Activated T-helper 17 cell treated with anti-CD3 and anti-CD28 coated beads, Interleukin-2, amount 50 U/mL, for 72 hours (primary cell): ENCODE data around the gene ONECUT1. TPM values are rescaled to one million over a fixed set of nuclear protein-coding genes. Genes with fewer than 3 reads are reported as not detected.

Source experiments
- ATAC-seq: fragments of 150-1000 bp; cut with Tn5 transposase; replicated peaks from 2 replicates; pipeline ENCODE4 v1.10.0; 2021; ENCODE audit warnings: mild to moderate bottlenecking, moderate library complexity
- H3K27ac Mint-ChIP-seq: one replicate; pipeline ENCODE4 v1.8.0; 2022; ENCODE audit warnings: mixed read lengths
- H3K27me3 Mint-ChIP-seq: one replicate; pipeline ENCODE4 v1.8.0; 2022; ENCODE audit warnings: mixed read lengths
- H3K36me3 Mint-ChIP-seq: one replicate; pipeline ENCODE4 v1.8.0; 2022; ENCODE audit warnings: low read depth, mild to moderate bottlenecking, mixed read lengths
- H3K4me1 Mint-ChIP-seq: one replicate; pipeline ENCODE4 v1.8.0; 2022; ENCODE audit warnings: mixed read lengths
- H3K4me3 Mint-ChIP-seq: one replicate; pipeline ENCODE4 v1.8.0; 2022; ENCODE audit warnings: mild to moderate bottlenecking, mixed read lengths
- H3K9me3 Mint-ChIP-seq: one replicate; pipeline ENCODE4 v1.8.0; 2022; ENCODE audit warnings: mixed read lengths
- total RNA-seq, 2 donors: library from RNA; stranded (reverse); gene quantifications; one replicate each; pipeline ENCODE4 v1.2.3, GENCODE V29; 2022

Gene ONECUT1
- total RNA-seq, 2 donors from 2014 or later: not detected

DNA sequence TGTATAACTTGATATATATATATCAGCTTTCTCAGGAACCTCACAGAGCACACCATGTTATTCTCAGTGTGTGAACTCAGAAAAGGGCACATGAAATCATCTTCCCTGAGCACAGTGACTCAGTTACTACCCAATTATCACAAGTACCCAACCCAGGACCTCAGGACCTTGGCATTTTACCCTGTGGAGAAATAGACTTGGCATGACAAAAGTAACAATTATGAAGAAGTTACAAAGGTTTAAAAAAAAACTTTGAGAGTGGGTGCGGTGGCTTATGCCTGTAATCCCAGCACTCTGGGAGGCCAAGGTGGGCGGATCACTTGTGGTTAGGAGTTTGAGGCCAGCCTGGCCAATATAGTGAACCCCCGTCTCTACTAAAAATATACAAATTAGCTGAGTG lies 52.4 kb downstream of the ONECUT1 start:
- Mint-ChIP-seq H3K36me3 (no peaks in the 10 kb centered on the region), H3K27ac (no peak overlapping the region), H3K4me1 (peaks cover 5% of the 10 kb centered on the region), H3K4me3 (no peak overlapping the region), H3K9me3 (no peaks in the 10 kb centered on the region), H3K27me3 (peaks cover 14% of the 10 kb centered on the region)
- peak; percentile 31 for ATAC-seq

DNA sequence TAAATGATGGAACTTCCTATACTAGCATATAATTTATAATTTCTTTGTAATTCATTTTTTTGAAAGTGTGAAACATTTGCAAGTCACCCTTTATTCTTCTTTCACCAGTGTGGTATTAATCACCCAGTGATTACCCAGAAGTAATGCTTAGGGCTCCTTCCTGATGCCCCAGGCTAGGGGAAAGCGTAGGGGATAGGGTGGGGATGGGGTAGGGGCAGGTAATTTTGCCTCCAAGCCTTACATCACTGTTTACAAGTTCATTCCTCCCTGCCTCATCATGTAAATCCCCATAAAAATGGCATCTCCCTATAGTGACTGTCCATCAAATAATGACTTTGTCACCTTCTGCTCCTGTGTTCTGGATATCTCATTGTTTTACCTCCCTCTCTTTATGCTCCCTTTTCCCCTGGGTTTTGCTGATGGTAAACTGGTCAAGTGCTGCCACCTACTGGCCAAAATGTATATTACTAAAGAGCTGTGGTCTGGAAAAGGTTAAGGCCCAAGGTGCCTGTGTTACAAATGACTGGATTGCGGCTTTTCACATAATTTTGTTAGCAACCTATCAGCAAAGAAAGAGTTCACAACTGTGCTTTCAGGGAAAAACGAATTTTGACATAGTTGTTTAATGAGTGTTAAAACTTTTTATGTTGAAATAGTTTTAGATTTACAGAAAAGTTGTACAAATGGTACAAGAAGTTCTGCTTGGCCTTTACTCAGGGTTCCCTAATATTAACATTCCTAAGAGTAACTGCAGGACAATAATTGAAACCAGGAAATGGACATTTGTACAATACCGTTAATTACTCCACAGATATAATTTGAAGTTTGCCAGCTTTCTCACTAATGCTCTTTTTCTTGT lies 54.7 kb downstream of the ONECUT1 start:
- Mint-ChIP-seq H3K27me3 (peaks cover 14% of the 10 kb centered on the region), H3K36me3 (no peaks in the 10 kb centered on the region), H3K9me3 (no peaks in the 10 kb centered on the region), H3K4me1 (peaks cover 9% of the 10 kb centered on the region), H3K4me3 (no peak overlapping the region), H3K27ac (peak overlapping the region; percentile 28)
- ATAC-seq: peak; percentile 89

DNA sequence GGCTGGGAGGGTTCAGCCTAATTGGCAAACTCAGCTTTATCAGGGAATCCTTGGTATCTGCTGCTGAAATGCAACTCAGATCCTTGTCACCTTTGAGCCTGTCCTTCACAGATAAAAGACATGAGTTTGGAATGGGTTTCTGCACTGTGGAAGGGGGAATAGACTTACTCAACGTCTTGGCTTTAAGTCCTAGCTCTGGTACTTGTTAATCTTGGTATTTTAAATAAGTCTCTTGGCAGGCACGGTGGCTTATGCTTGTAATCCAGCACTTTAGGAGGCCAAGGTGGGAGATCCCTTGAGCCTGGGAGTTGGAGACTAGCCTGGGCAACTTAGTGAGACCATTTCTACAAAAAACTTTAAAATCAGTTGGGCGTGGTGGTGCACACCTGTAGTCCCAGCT lies 55.8 kb downstream of the ONECUT1 start:
- Mint-ChIP-seq H3K27ac (peak overlapping the region; percentile 19), H3K4me3 (no peak overlapping the region), H3K36me3 (no peaks in the 10 kb centered on the region), H3K9me3 (no peaks in the 10 kb centered on the region), H3K27me3 (peaks cover 3% of the 10 kb centered on the region), H3K4me1 (peaks cover 16% of the 10 kb centered on the region)
- ATAC-seq: no peak

DNA sequence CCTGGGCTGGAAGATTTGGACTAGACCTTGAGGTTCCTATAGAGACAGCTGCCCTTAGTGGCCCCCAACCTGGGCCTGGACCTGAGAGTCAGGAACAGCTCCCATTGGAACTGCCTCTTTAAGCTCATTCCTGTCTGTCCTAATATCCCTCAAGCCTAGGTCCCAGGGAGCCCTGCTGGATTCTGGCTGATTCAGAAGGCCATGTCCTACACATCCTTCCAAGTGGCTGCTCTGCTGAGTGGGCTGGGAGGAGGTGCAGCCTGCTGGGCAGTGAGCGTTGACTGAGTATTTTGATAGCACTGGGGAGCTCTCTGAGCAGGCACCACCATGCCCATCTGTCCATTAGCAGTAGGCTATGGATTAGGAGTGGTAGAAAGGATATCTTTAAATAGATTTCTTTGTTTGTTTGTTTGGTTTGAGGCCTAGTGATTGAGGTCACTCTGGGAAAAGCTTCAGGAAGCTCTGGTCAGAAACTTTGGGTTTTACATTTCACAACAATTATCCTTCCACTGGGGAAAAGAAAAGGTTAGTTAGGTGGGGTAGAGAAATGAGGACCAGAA lies 56.4 kb downstream of the ONECUT1 start:
- no peaks in the 10 kb centered on the region for H3K9me3 Mint-ChIP-seq
- peaks cover 16% of the 10 kb centered on the region for H3K4me1 Mint-ChIP-seq
- H3K27ac Mint-ChIP-seq: peak overlapping the region; percentile 19
- ATAC-seq: no peak
- H3K4me3 Mint-ChIP-seq: no peak overlapping the region
- no peaks in the 10 kb centered on the region for H3K27me3 Mint-ChIP-seq
- no peaks in the 10 kb centered on the region for H3K36me3 Mint-ChIP-seq

DNA sequence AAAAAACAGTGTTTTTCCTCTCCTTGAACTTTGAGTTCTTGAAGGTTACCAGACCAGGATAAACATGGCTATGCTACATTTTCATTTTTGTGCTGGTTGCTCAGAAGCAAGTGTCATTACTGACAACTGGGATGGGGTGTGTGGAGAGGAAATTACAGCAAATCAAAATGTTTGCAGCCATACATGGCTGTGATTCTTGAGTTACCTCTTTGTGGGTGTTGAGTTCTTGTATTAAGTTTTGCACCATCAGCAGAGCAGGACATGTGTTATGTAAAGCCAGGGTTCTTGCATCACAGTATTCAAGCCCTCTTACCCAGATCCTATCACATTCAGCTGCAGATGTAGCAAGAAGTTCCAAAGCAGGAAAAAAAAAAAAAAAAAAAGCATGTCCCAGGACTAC lies 57.0 kb downstream of the ONECUT1 start:
- Mint-ChIP-seq H3K27me3 (no peaks in the 10 kb centered on the region), H3K36me3 (no peaks in the 10 kb centered on the region), H3K4me1 (peaks cover 16% of the 10 kb centered on the region), H3K27ac (no peak overlapping the region), H3K4me3 (no peak overlapping the region), H3K9me3 (no peaks in the 10 kb centered on the region)
- ATAC-seq: no peak

DNA sequence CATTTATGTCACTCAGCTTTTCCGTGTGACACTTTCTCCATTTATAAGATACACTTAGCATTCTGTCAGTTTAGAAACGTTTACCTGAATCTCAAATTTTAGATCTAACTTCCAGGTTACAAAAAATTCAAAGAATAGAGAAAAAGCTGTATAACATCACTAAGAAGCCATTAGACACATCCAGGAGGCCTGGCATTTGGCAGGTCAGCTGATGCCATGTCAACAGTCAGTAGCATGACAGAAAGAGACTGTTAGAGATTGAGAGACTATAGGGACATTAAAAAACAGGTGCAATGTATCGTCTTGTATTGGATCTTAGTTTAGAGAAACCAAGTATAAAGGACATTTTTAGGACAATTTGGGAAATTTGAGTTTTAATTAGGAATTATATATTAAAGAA lies 57.6 kb downstream of the ONECUT1 start:
- no peak for ATAC-seq
- H3K36me3 Mint-ChIP-seq: no peaks in the 10 kb centered on the region
- H3K4me1 Mint-ChIP-seq: peaks cover 16% of the 10 kb centered on the region
- no peak overlapping the region for H3K4me3 Mint-ChIP-seq
- H3K27ac Mint-ChIP-seq: no peak overlapping the region
- no peaks in the 10 kb centered on the region for H3K27me3 Mint-ChIP-seq
- no peaks in the 10 kb centered on the region for H3K9me3 Mint-ChIP-seq

DNA sequence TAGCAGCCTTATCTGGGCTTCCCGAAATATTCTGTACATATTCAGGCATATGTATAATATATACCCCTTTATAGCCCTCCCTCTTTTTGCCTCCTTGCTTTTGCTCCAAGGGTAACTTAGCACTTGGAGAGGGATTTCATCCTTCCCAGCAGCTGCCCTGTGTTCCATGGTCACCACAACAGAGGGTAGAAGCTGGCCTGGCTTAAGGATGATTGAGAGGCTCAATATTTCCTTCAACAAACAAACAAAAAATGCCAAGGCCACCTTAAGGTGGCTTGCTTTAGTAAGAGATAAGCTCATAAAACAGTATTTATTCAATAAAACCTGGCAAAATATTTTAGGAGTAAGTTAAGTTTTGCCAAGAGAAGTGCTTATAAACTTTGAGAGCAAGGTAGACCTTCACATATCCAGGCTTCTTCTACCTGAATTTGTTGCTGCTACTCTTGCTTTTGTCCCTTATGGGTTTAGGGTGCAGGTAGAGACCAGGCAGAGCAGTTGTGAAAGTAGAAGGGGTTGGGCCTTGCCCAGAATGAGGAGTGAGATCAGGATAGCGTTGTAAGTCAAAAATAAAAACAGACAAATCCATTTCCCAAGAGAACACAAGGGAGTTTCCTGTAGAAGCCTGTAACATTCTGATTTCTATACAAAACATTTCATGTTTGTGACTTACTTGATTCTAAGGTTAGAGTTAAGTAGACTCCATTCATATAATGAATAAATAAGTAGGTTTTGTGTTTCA lies 58.2 kb downstream of the ONECUT1 start:
- peak; percentile 13 for ATAC-seq
- Mint-ChIP-seq H3K36me3 (no peaks in the 10 kb centered on the region), H3K4me1 (peaks cover 16% of the 10 kb centered on the region), H3K9me3 (no peaks in the 10 kb centered on the region), H3K27ac (peak overlapping the region; percentile 7), H3K27me3 (no peaks in the 10 kb centered on the region), H3K4me3 (no peak overlapping the region)

DNA sequence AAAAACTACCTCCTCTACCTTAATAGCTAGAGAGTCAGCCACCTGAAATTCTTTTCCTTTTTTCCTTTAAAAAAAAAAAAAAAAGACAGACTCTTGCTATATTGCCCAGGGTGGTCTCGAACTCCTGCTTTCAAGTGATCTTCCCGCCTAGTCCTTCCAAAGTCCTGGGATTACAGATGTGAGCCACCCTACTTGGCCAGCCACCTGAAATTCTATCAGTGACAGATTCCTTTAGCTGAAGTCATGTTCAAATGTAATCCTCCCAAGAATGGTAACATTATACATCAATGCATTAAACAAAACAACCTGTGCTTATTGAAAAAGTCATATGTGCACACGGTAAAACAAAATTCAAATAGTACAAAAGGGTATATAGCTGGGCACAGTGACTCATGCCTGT lies 59.1 kb downstream of the ONECUT1 start:
- Mint-ChIP-seq H3K27ac (no peak overlapping the region), H3K4me3 (no peak overlapping the region), H3K9me3 (no peaks in the 10 kb centered on the region), H3K27me3 (no peaks in the 10 kb centered on the region), H3K4me1 (peaks cover 16% of the 10 kb centered on the region), H3K36me3 (no peaks in the 10 kb centered on the region)
- ATAC-seq: no peak

DNA sequence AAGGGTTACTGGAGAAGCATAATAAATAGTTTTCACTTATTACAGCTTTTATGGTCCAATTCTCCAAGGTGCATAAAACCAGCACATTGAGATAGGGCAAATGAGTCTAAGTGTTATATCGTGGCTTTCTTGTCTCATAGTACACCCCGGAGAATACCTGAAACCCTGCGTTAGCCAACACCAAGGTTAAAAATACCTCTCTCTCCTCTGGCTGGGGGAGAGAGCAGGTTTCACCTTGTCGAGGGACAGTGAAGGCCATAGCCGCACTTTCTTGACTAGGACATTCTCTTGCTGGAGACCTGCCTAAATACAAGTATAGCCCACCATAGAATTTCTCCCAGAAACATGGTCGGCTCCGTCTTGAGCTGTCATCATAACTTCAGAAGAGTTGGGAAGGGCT lies 59.5 kb downstream of the ONECUT1 start:
- no peak for ATAC-seq
- Mint-ChIP-seq H3K4me1 (peaks cover 15% of the 10 kb centered on the region), H3K27me3 (no peaks in the 10 kb centered on the region), H3K27ac (peak overlapping the region; percentile 62), H3K36me3 (no peaks in the 10 kb centered on the region), H3K4me3 (peak overlapping the region; percentile 36), H3K9me3 (no peaks in the 10 kb centered on the region)

DNA sequence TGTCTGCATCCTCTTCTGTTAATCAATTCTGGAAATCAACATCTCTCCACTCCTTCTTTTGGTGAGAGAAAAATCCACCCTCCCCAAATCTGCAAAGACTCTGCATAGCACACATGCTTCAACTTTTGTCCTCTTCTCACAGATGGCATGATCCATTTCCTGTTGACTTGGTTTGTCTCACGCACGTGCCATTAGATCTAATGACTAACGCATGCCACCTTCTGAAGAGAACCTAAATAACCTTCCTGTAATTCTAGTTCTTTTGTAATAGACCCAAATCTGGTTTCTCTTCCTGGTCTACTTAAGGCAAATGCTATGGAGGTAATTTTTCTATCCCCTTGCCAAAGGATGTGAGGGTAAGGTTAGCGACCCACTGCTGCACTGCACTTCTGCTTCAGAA lies 60.0 kb downstream of the ONECUT1 start:
- H3K27me3 Mint-ChIP-seq: no peaks in the 10 kb centered on the region
- H3K36me3 Mint-ChIP-seq: no peaks in the 10 kb centered on the region
- H3K9me3 Mint-ChIP-seq: no peaks in the 10 kb centered on the region
- peaks cover 10% of the 10 kb centered on the region for H3K4me1 Mint-ChIP-seq
- H3K27ac Mint-ChIP-seq: peak overlapping the region; percentile 62
- H3K4me3 Mint-ChIP-seq: peak overlapping the region; percentile 36
- ATAC-seq: peak; percentile 64

DNA sequence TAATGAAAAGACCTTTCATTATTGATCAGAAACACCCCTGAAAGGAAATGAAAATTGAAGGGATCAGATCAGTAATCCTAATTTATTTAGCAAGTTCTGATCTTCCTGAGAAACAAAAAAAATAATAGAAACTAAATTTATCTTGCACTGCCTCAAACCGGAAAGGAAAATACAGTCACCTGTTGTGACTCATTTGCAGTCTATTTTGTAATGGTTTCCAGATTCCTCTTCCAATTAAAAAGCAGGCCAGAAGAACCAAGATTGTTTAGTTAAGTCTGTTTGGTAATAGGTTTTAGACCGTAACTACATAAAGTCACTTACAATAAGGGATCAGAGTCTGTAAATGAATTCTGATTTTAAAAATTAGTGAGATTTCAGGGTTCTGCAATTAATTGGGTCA lies 61.2 kb downstream of the ONECUT1 start:
- H3K27ac Mint-ChIP-seq: peak overlapping the region; percentile 59
- ATAC-seq: peak; percentile 71
- peak overlapping the region; percentile 5 for H3K4me3 Mint-ChIP-seq
- no peaks in the 10 kb centered on the region for H3K36me3 Mint-ChIP-seq
- peaks cover 10% of the 10 kb centered on the region for H3K4me1 Mint-ChIP-seq
- no peaks in the 10 kb centered on the region for H3K9me3 Mint-ChIP-seq
- no peaks in the 10 kb centered on the region for H3K27me3 Mint-ChIP-seq

DNA sequence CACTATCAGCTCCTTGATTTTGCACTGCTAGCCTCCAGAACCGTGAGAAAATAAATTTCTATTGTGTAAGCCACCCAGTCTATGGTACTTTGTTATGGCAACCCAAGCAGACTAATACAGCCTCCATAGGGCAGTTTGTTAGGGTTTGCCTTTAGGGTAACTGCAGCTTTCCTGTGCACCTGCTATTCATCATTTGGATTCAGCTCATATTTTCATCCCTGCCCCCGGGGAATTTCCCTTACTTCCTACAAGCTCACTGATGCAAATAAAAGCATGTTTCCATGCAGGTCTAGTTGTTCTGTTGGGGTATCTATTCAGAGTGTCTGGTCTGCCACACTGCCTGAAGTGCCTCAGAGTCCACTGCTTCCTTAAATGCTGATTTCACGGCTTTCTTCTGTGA lies 62.3 kb downstream of the ONECUT1 start:
- Mint-ChIP-seq H3K27ac (no peak overlapping the region), H3K36me3 (no peaks in the 10 kb centered on the region), H3K27me3 (peaks cover 3% of the 10 kb centered on the region), H3K9me3 (no peaks in the 10 kb centered on the region), H3K4me1 (peaks cover 10% of the 10 kb centered on the region), H3K4me3 (no peak overlapping the region)
- ATAC-seq: no peak

DNA sequence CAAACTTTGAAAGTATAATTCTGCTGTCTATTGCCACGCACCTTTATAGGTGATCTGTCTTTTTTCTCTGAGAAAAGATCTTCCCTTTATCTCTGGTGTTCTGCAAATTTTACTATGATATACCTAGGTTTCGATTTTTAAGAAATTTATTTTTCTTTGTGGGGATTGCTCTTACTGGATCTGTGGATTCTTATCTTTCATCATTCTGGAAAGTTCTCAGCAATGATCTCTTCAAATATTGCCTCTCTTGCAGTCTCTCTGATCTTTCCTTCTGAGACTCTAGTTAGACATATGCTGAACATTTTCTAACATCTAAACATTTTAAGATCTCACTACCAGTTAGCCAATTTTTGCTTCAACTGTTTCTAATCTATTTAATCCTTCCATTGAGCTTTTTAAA lies 63.9 kb downstream of the ONECUT1 start:
- Mint-ChIP-seq H3K36me3 (no peaks in the 10 kb centered on the region), H3K9me3 (no peaks in the 10 kb centered on the region), H3K4me3 (no peak overlapping the region), H3K27me3 (peaks cover 4% of the 10 kb centered on the region), H3K27ac (no peak overlapping the region), H3K4me1 (peaks cover 10% of the 10 kb centered on the region)
- no peak for ATAC-seq

DNA sequence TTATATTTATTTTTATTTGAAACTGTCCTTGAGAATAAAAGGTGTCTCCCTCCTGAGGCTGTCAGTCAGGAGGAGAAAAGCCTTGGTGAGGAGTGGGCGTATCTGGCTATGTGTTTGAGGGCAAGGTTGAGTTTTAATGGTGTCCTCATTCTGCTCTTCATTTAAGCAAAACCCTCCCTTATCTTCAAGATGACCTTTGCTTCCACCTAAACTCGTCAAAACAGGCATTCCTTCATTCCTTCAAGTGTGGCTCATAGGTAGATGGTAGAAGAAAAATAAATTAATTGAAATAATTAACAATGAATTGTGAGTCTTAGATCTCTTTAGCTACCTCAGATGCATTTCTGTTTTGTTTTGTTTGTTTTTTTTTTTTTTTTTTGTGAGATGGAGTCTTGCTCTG lies 71.6 kb downstream of the ONECUT1 start:
- Mint-ChIP-seq H3K9me3 (no peaks in the 10 kb centered on the region), H3K4me3 (no peak overlapping the region), H3K4me1 (no peaks in the 10 kb centered on the region), H3K27me3 (peaks cover 4% of the 10 kb centered on the region), H3K36me3 (no peaks in the 10 kb centered on the region), H3K27ac (no peak overlapping the region)
- ATAC-seq: no peak

DNA sequence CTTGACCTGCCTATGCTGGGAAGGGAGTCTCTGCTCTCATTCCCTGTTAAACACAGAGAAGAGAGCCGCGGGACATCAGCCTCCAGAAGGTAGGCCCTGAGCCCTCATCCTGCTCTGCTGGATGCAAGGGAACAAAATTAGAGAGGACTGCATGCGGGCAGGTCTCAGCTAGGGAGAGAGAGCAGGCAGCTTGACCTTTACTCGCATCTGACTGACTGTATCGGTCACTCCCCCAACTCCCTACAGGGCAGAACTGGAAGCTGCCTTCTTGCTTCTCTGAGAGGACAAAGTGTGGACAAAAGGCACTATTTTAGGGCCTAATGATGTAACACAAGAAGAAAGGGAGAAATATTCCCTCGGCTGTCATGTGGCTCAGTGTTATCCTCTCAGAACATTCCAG lies 72.2 kb downstream of the ONECUT1 start:
- no peaks in the 10 kb centered on the region for H3K9me3 Mint-ChIP-seq
- H3K27ac Mint-ChIP-seq: no peak overlapping the region
- no peak overlapping the region for H3K4me3 Mint-ChIP-seq
- ATAC-seq: no peak
- H3K27me3 Mint-ChIP-seq: peaks cover 2% of the 10 kb centered on the region
- no peaks in the 10 kb centered on the region for H3K4me1 Mint-ChIP-seq
- no peaks in the 10 kb centered on the region for H3K36me3 Mint-ChIP-seq
